ENCODE results near the gene ARFGAP2.
"Not testable (repeated sequence)": the region's sequence is repeated elsewhere in the genome, so short reads cannot be mapped to it uniquely, and the experiment has no call there.

The ARFGAP2 gene

GRCh38 chr11:47147250-47147649, 29.4 kb downstream of the ARFGAP2 start:
- no peak for DNase-seq

DNA sequence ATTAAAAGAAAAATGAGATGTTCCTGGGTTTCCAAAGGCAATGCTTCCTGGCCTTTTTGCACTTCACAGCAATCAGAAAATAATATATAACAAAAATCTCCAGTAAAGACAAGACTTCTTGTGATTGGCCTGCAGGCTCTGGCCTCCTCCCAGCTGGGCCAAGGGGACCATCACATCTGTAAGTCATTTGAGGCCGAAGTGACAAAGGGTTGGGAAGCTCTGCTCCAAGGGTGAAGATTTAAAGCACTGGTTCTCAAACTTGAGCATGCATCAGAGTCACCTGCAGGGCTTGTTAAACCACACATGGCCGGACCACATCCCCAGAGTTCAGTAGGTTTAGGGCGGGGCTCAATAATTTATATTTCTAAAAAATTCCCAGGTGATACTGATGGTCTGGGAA, 32.1 kb downstream of the ARFGAP2 start:
- no peak for DNase-seq

DNA sequence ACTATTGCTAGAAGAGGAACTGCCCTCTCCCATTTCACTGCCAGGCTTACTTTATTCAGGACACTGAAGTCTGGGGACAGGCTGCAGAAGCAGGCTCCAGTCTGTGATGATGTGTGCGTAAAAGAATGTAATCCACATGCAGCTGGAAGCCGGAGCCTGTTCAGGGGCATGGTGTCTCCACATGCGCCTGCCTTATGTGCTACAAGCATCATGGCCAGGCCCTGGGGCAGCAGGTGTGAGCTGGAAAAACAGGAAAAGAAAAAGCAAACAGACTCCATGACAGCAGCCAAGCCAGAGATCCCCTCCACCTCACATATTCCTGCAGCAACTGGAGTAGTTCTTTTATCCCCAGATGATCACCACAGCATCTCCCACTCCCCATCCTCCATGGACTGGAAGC, 33.4 kb downstream of the ARFGAP2 start:
- DNase-seq: no peak

GRCh38 chr11:47139878-47140277, 36.8 kb downstream of the ARFGAP2 start:
- no peak for DNase-seq

DNA sequence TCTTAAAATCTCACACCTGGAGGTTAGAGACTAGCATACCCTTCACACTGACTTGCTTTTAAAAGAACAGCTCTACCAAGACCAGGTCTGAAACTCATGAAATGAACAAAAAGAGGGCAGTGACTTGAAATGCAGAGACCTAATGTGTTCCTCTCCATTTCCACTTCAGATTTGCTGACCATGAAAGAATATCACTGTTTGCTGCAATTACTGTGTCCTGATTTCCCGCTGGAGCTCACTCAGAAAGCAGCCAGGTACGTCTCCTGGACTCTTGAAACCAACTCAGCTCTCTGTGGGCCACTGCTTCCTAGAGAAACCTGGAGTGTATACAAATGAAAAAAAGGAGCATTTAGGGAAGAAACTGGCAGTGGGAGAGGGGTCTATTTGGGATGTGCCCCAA, 39.2 kb downstream of the ARFGAP2 start:
- no peak for DNase-seq

DNA sequence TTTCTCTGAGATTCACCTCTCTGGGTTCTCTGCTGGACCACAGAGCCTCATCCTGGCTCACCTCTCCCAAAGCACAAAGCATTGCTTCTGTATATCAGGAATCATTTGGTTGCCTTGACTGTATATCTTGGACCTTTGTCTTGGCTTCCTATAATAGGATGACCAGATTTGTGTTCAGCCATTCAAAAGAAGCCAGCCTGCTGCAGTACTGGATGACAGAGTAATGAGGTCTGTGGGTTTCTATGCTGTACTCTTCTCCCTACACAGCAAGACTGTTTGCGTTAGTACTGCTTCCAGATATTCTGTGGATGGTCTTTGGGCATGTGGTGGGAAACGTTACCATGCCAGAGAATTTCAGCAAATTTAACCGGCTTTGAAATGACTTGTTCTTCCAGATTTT, 39.8 kb downstream of the ARFGAP2 start:
- DNase-seq: no peak

DNA sequence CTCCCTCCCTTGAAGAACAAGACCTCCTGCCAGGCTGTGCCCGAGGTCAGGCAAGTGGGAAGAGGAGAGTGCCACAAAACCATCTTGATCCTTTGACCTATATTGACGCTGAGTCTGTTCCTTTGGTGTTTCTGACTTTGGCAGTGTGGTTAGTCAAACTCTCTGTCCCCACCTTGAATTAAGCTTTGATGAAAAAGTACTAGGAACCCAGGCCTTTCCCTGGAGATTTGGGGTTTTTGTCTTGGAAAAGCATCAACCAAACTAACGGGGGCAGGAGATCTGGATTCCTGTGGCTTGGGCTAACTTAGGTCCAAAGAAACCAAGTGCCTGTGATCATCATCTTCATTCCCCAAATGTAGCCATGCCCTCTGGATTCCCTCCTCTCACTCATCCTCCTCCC, 40.4 kb downstream of the ARFGAP2 start:
- DNase-seq: no peak

DNA sequence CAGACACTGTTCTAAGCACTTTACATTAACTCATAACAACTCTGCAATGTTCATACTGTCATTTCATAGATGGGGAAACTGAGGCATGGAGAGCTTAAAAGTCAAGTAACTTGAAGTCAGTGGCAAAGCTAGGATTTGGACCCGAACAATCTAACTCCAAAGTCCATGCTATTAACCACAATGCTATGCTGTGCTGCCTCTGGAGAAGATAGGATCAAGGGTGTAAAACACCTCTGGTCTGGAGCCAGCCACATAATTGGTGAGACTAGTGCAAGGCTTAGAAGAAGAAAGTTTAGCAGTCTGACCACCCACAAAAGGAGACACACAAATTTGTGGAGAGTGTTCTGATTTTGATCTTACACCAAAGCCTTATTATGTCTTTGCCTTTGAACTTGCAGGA, 43.7 kb downstream of the ARFGAP2 start:
- DNase-seq: no peak

- no peak for DNase-seq
Measured at GRCh38 chr11:47132490-47132889, 44.2 kb downstream of the ARFGAP2 start.

DNA sequence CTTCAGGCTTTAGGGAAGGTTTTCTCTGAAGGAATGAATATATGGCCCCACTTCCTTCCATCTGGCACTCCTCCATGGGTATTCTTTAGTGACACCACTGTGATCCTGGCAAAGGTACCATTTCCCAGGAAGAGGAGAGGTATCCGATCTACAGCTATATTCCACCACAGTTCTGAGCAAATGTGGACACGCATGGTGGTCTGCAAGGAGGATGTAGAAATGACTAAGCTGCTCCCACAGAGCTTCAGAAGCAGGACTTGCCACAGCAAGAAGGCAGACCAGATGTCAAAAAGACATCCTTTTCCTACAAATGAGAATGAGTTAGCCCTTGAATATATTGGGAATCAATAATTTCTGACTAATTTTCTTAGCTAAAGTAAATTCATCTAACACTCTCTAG, 45.5 kb downstream of the ARFGAP2 start:
- DNase-seq: no peak

GRCh38 chr11:47130543-47130942, 46.1 kb downstream of the ARFGAP2 start:
- no peak for DNase-seq

GRCh38 chr11:47127213-47127612, 49.5 kb downstream of the ARFGAP2 start:
- DNase-seq: no peak

GRCh38 chr11:47125083-47125482, 51.6 kb downstream of the ARFGAP2 start:
- DNase-seq: no peak

- no peak for DNase-seq
Measured at GRCh38 chr11:47124675-47125074, 52.0 kb downstream of the ARFGAP2 start.

DNA sequence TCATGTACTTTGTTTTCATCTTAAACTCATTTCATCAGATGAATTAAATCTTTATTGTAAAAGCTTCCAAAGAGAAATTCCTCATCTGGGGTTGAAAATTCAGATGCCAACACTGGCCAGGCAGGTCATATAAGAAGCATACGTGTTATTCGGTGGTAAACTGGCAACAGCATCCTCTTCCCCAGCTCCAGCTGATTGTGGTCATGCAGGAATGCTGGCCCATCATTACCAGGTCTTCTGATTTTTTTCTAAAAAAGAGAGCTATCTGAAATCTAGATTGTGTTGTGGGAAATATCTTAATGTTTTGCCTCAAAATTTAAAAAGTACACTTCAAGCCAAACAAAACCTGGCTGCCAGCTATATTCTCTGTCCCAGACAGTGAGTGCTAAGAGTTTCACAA, 53.6 kb downstream of the ARFGAP2 start:
- no peak for DNase-seq

- no peak for DNase-seq
Measured at GRCh38 chr11:47121731-47122130, 54.9 kb downstream of the ARFGAP2 start.

DNA sequence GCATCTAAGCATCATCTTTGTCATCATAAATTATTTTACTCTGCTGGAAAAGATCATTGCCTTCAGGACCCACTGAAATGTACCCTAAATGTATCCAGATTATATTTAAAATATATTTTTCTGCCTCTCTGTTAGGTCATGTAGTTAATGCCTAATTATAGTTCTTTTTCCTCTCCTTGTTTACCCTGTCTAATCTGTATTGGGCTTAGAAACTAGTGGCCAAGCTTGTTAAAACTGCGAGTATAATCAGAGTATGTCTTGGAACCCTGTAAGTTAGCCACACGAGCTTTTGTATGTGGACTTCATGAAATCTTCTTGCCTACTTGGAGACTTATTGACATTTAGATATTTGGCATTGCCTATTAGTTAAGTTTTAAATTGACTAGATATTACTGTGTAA, 55.6 kb downstream of the ARFGAP2 start:
- no peak for DNase-seq

GRCh38 chr11:47118958-47119688, 57.6 kb downstream of the ARFGAP2 start:
- DNase-seq: not testable (repeated sequence)
